H1 (cell line): ENCODE results near the gene PDK1. TPM values are rescaled to one million over a fixed set of nuclear protein-coding genes. Genes with fewer than 3 reads are reported as not detected.

ENCODE experiments used
- CTBP2 ChIP-seq: IDR thresholded peaks from 2 replicates; pipeline ENCODE4 v1.7.0; 2011; ENCODE audit warnings: borderline replicate concordance, mild to moderate bottlenecking, moderate library complexity, mixed read lengths, low read length; ENCODE audit not compliant: insufficient read depth, insufficient read length
- MAX ChIP-seq: IDR thresholded peaks from 2 replicates; pipeline ENCODE4 v1.6.1; 2012; ENCODE audit warnings: inconsistent platforms
- SIN3A ChIP-seq, 2 experiments: IDR thresholded peaks in 1 of 2; conservative IDR thresholded peaks in 1 of 2; 2 replicates each; pipeline ENCODE4 v1.6.1; 2011 to 2012; ENCODE audit warnings: low read length in 2 of 2, improper control_type of control experiment in 1 of 2, low read depth in 1 of 2, mild to moderate bottlenecking in 1 of 2
- SP2 ChIP-seq: IDR thresholded peaks from 2 replicates; pipeline ENCODE4 v1.6.1; 2012; ENCODE audit warnings: mild to moderate bottlenecking, low read length, inconsistent platforms
- TAF1 ChIP-seq: IDR thresholded peaks from 2 replicates; pipeline ENCODE4 v1.6.1; 2011; ENCODE audit warnings: mild to moderate bottlenecking, low read depth, low read length
- TCF12 ChIP-seq: IDR thresholded peaks from 2 replicates; pipeline ENCODE4 v1.6.1; 2011; ENCODE audit warnings: low read depth, mild to moderate bottlenecking, low read length
- polyA plus RNA-seq, 7 experiments: library from polyadenylated mRNA; depleted of rRNA in 3 of 7; stranded (reverse) in 5 of 7; unstranded in 2 of 7; fragments of >200 nt in 5 of 7; fragments of 200-250 nt in 2 of 7; gene quantifications; 1 replicate in 5 of 7; 2 replicates in 1 of 7; 4 replicates in 1 of 7; pipeline versions ENCODE4 v1.2.1 to v1.2.3, GENCODE V29; 2011 to 2013; ENCODE audit warnings: missing spikeins in 2 of 7, mixed read lengths in 2 of 7
- total RNA-seq: library from RNA; stranded (reverse); fragmentation: NEBNext Ultra II Directional; extraction: Animal tissue kit (Norgen Biotek cat#: 25700); gene quantifications from 2 replicates; pipeline ENCODE4 v1.2.1, GENCODE V29; 2021
- TF ChIP-seq, protein P1 (sequence below), 3 experiments: IDR thresholded peaks; 1 replicate in 2 of 3; 2 replicates in 1 of 3; pipeline versions ENCODE4 v1.5.1 to v1.6.1; 2011; ENCODE audit warnings: low read length in 3 of 3, mild to moderate bottlenecking in 3 of 3, inconsistent platforms in 2 of 3, low read depth in 1 of 3, moderate library complexity in 1 of 3; ENCODE audit not compliant: insufficient read depth in 1 of 3; ENCODE audit errors: control extremely low read depth in 1 of 3

PDK1 gene
- total and polyA plus RNA-seq, 2 of the 8 experiments (the other 6 are each of a cell fraction or from before 2014, with no cell fraction given): 18.2 to 21.9 TPM

- TF ChIP-seq, protein P1, sequence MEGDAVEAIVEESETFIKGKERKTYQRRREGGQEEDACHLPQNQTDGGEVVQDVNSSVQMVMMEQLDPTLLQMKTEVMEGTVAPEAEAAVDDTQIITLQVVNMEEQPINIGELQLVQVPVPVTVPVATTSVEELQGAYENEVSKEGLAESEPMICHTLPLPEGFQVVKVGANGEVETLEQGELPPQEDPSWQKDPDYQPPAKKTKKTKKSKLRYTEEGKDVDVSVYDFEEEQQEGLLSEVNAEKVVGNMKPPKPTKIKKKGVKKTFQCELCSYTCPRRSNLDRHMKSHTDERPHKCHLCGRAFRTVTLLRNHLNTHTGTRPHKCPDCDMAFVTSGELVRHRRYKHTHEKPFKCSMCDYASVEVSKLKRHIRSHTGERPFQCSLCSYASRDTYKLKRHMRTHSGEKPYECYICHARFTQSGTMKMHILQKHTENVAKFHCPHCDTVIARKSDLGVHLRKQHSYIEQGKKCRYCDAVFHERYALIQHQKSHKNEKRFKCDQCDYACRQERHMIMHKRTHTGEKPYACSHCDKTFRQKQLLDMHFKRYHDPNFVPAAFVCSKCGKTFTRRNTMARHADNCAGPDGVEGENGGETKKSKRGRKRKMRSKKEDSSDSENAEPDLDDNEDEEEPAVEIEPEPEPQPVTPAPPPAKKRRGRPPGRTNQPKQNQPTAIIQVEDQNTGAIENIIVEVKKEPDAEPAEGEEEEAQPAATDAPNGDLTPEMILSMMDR (IDR thresholded peaks at IDR 0.05; ENCODE audit: control extremely low read depth in 1 of 3, insufficient read depth in 1 of 3, low read depth in 1 of 3, low read length in 3 of 3): no peak
- no peak for TF ChIP-seq SP2
- TF ChIP-seq CTBP2: no peak
- TF ChIP-seq TAF1: no peak
- no peak for TF ChIP-seq TCF12
- TF ChIP-seq SIN3A (conservative IDR thresholded peaks at IDR 0.05 in 1 of 2, IDR thresholded peaks at IDR 0.05 in 1 of 2; ENCODE audit: low read depth in 1 of 2, low read length in 2 of 2): no peak
- no peak for TF ChIP-seq MAX
- TF ChIP-seq, all 59 proteins: peak for 0
These were observed 45.3 kb upstream of the PDK1 start (continued) for GRCh38 chr2:172510548-172510947.
